HEK293 (cell line): ENCODE measurements around the gene KLHL12.

ENCODE experiments used
- CTCF ChIA-PET: fragments of 350-600 bp; formaldehyde crosslinking; extraction: SDS; loops from one replicate; lab custom pipeline; 2021; ENCODE audit warnings: antibody characterized with exemption; lab: Yijun Ruan, JAX
- POLR2A ChIA-PET: fragments of 300-600 bp; formaldehyde crosslinking; extraction: SDS; loops from one replicate; lab custom pipeline; 2020; ENCODE audit warnings: antibody characterized with exemption, inconsistent platforms; lab: Yijun Ruan, JAX
- H3K27ac ChIP-seq: fragments of 200-500 bp; sonication (Bioruptor generic); 2 replicates; pipeline ENCODE4 v1.5.1; 2014; ENCODE audit warnings: low read depth, low read length, control low read depth, inconsistent platforms; ENCODE audit errors: extremely low read depth
- H3K36me3 ChIP-seq, 2 experiments: fragments of 200-500 bp in 1 of 2; sonication (Bioruptor generic) in 1 of 2; 1 replicate in 1 of 2; 2 replicates in 1 of 2; pipeline ENCODE4 v1.5.1; 2014 to 2017; ENCODE audit warnings: inconsistent platforms in 2 of 2, low read length in 2 of 2; ENCODE audit not compliant: control insufficient read depth in 2 of 2, insufficient read depth in 1 of 2
- H3K4me1 ChIP-seq: fragments of 200-500 bp; sonication (Bioruptor generic); 2 replicates; pipeline ENCODE4 v1.5.1; 2014; ENCODE audit warnings: mild to moderate bottlenecking, low read length, inconsistent platforms; ENCODE audit not compliant: control insufficient read depth, insufficient read depth
- H3K4me3 ChIP-seq: 2 replicates; pipeline ENCODE4 v1.5.1; 2011; ENCODE audit warnings: low read depth, mild to moderate bottlenecking, control low read depth, low read length, moderate library complexity
- H3K9me3 ChIP-seq: fragments of 200-500 bp; sonication (Bioruptor generic); 2 replicates; pipeline ENCODE4 v1.5.1; 2014; ENCODE audit warnings: low read depth, low read length, inconsistent platforms; ENCODE audit not compliant: control insufficient read depth, insufficient read depth
- ATF2 ChIP-seq: fragments of 450-650 bp; formaldehyde crosslinking; IDR thresholded peaks from 2 replicates; pipeline ENCODE4 v1.5.1; 2016; ENCODE audit warnings: missing biosample characterization, missing genetic modification characterization, low read depth
- GLI4 ChIP-seq: fragments of 450-650 bp; formaldehyde crosslinking; IDR thresholded peaks from 2 replicates; pipeline ENCODE4 v1.5.1; 2016; ENCODE audit warnings: missing biosample characterization, missing genetic modification characterization
- HOXD13 ChIP-seq: sonication (generic); formaldehyde crosslinking; IDR thresholded peaks from 2 replicates; pipeline ENCODE4 v1.8.0; 2022; ENCODE audit warnings: missing genetic modification reagents, borderline replicate concordance
- PRDM10 ChIP-seq: fragments of 450-650 bp; formaldehyde crosslinking; IDR thresholded peaks from 2 replicates; pipeline ENCODE4 v1.5.1; 2016; ENCODE audit warnings: missing biosample characterization, missing genetic modification characterization
- SCRT2 ChIP-seq: fragments of 450-650 bp; formaldehyde crosslinking; IDR thresholded peaks from 2 replicates; pipeline ENCODE4 v1.5.1; 2016; ENCODE audit warnings: missing biosample characterization, missing genetic modification characterization
- SP7 ChIP-seq: fragments of 450-650 bp; formaldehyde crosslinking; IDR thresholded peaks from 2 replicates; pipeline ENCODE4 v1.5.1; 2016; ENCODE audit warnings: missing biosample characterization, missing genetic modification characterization
- ZNF121 ChIP-seq: fragments of 450-650 bp; formaldehyde crosslinking; IDR thresholded peaks from 2 replicates; pipeline ENCODE4 v1.5.1; 2016; ENCODE audit warnings: missing biosample characterization, missing genetic modification characterization
- ZNF221 ChIP-seq: fragments of 450-650 bp; formaldehyde crosslinking; IDR thresholded peaks from 2 replicates; pipeline ENCODE4 v1.5.1; 2017; ENCODE audit warnings: missing biosample characterization, missing genetic modification characterization, borderline replicate concordance
- ZNF239 ChIP-seq: fragments of 450-650 bp; formaldehyde crosslinking; IDR thresholded peaks from 2 replicates; pipeline ENCODE4 v1.5.1; 2016; ENCODE audit warnings: missing biosample characterization, missing genetic modification characterization
- ZNF302 ChIP-seq: fragments of 450-650 bp; formaldehyde crosslinking; IDR thresholded peaks from 2 replicates; pipeline ENCODE4 v1.5.1; 2016; ENCODE audit warnings: missing biosample characterization, missing genetic modification characterization, low read depth
- ZNF621 ChIP-seq: fragments of 450-650 bp; formaldehyde crosslinking; IDR thresholded peaks from 2 replicates; pipeline ENCODE4 v1.5.1; 2017; ENCODE audit warnings: missing biosample characterization, missing genetic modification characterization
- ZNF629 ChIP-seq: fragments of 450-650 bp; formaldehyde crosslinking; IDR thresholded peaks from 2 replicates; pipeline ENCODE4 v1.5.1; 2017; ENCODE audit warnings: missing biosample characterization, missing genetic modification characterization
- ZNF664 ChIP-seq: fragments of 450-650 bp; formaldehyde crosslinking; IDR thresholded peaks from 2 replicates; pipeline ENCODE4 v1.5.1; 2016; ENCODE audit warnings: missing biosample characterization, missing genetic modification characterization
- ZSCAN30 ChIP-seq: fragments of 450-650 bp; IDR thresholded peaks from 2 replicates; pipeline ENCODE4 v1.5.1; 2018; ENCODE audit warnings: missing biosample characterization, mild to moderate bottlenecking, missing genetic modification characterization, moderate library complexity
- TF ChIP-seq, protein P1 (sequence below): fragments of 450-650 bp; formaldehyde crosslinking; IDR thresholded peaks from 2 replicates; pipeline ENCODE4 v1.5.1; 2016; ENCODE audit warnings: missing biosample characterization, missing genetic modification characterization
- TF ChIP-seq, protein P2 (sequence below): fragments of 450-650 bp; formaldehyde crosslinking; IDR thresholded peaks from 2 replicates; pipeline ENCODE4 v1.5.1; 2016; ENCODE audit warnings: missing biosample characterization, missing genetic modification characterization, borderline replicate concordance

The KLHL12 gene

DNA sequence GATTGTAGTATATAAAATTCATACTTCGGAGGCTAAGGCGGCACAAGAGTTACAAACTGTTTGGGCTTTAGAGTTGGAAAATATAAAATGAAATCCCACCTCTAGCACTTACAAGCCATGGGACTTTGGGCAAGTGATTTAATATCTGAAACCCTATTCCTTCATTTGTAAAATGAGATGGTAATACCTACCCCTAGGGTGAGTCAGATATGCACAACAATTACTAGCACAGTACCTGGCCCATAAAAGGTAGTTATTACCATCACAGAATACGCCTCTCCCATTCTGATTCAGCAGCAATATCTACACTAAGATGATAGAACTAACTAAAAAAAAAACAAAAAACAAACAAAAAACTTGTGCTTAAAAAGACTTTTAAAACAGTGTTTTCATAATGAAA, 3.5 kb downstream of the KLHL12 start:
- no peaks in the 10 kb centered on the region for H3K4me1 ChIP-seq
- POLR2A ChIA-PET, result interaction anchor here (0.6 kb wide), 1 partner anchor 748 kb away, joined by 4 read pairs; no protein-coding TSS in a partner anchor
- H3K9me3 ChIP-seq, result no peaks in the 10 kb centered on the region
- TF ChIP-seq ZNF621 (tag by site-specific recombination), result no peak
- no peak for TF ChIP-seq ZNF629 (tag by site-specific recombination)
- TF ChIP-seq ZNF664 (tag by site-specific recombination), result peak; percentile 75
- TF ChIP-seq ZNF302, result no peak
- TF ChIP-seq ZNF221 (tag by site-specific recombination), result no peak
- TF ChIP-seq PRDM10, result no peak
- no peak for TF ChIP-seq ZNF121
- peak; percentile 79 for TF ChIP-seq SP7 (tag by site-specific recombination)
- TF ChIP-seq, protein P1, sequence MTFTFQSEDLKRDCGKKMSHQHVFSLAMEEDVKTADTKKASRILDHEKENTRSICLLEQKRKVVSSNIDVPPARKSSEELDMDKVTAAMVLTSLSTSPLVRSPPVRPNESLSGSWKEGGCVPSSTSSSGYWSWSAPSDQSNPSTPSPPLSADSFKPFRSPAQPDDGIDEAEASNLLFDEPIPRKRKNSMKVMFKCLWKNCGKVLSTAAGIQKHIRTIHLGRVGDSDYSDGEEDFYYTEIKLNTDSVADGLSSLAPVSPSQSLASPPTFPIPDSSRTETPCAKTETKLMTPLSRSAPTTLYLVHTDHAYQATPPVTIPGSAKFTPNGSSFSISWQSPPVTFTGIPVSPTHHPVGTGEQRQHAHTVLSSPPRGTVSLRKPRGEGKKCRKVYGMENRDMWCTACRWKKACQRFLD (tag by site-specific recombination), result no peak
- CTCF ChIA-PET, result no interaction called here
- H3K27ac ChIP-seq, result no peak overlapping the region
- H3K4me3 ChIP-seq, result no peak overlapping the region
- peaks cover 2 to 32% of the 10 kb centered on the region in 2 experiments for H3K36me3 ChIP-seq

DNA sequence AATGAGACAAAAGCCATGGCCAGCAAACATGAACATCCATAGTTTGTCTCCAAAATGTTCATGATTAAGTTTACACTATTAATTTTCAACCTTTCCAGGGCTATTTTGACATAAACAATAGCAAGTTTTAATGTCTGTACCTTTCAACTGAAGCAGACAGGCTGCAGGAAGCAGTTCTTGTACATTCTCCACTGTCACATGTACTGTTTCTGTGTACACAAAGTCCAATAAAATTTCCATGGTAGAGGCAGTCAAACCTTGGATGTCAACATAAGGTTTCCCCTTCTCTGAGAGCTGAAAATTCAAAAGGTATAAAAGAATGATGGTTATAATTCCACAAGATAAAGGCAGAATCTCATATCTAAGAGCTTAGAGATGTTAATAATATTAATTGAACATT, 7.4 kb downstream of the KLHL12 start:
- no peaks in the 10 kb centered on the region for H3K4me1 ChIP-seq
- H3K36me3 ChIP-seq, result peaks cover 29 to 65% of the 10 kb centered on the region in 2 experiments
- TF ChIP-seq HOXD13 (CRISPR knock-in tag) (no peak), ZSCAN30 (tag by site-specific recombination) (no peak), GLI4 (tag by site-specific recombination) (no peak), ZNF629 (tag by site-specific recombination) (no peak), ZNF239 (tag by site-specific recombination) (no peak), SCRT2 (tag by site-specific recombination) (no peak), ATF2 (tag by site-specific recombination) (no peak), SP7 (tag by site-specific recombination) (no peak)
- TF ChIP-seq, protein P2, sequence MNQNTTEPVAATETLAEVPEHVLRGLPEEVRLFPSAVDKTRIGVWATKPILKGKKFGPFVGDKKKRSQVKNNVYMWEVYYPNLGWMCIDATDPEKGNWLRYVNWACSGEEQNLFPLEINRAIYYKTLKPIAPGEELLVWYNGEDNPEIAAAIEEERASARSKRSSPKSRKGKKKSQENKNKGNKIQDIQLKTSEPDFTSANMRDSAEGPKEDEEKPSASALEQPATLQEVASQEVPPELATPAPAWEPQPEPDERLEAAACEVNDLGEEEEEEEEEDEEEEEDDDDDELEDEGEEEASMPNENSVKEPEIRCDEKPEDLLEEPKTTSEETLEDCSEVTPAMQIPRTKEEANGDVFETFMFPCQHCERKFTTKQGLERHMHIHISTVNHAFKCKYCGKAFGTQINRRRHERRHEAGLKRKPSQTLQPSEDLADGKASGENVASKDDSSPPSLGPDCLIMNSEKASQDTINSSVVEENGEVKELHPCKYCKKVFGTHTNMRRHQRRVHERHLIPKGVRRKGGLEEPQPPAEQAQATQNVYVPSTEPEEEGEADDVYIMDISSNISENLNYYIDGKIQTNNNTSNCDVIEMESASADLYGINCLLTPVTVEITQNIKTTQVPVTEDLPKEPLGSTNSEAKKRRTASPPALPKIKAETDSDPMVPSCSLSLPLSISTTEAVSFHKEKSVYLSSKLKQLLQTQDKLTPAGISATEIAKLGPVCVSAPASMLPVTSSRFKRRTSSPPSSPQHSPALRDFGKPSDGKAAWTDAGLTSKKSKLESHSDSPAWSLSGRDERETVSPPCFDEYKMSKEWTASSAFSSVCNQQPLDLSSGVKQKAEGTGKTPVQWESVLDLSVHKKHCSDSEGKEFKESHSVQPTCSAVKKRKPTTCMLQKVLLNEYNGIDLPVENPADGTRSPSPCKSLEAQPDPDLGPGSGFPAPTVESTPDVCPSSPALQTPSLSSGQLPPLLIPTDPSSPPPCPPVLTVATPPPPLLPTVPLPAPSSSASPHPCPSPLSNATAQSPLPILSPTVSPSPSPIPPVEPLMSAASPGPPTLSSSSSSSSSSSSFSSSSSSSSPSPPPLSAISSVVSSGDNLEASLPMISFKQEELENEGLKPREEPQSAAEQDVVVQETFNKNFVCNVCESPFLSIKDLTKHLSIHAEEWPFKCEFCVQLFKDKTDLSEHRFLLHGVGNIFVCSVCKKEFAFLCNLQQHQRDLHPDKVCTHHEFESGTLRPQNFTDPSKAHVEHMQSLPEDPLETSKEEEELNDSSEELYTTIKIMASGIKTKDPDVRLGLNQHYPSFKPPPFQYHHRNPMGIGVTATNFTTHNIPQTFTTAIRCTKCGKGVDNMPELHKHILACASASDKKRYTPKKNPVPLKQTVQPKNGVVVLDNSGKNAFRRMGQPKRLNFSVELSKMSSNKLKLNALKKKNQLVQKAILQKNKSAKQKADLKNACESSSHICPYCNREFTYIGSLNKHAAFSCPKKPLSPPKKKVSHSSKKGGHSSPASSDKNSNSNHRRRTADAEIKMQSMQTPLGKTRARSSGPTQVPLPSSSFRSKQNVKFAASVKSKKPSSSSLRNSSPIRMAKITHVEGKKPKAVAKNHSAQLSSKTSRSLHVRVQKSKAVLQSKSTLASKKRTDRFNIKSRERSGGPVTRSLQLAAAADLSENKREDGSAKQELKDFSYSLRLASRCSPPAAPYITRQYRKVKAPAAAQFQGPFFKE, result no peak
- H3K9me3 ChIP-seq, result no peaks in the 10 kb centered on the region
- ChIA-PET CTCF (no interaction called here), POLR2A (interaction anchor here (0.7 kb wide), 1 partner anchor 106 kb away, joined by 4 read pairs; the partner anchor contains the start of gene PPFIA4)
- H3K4me3 ChIP-seq, result no peak overlapping the region
- no peak overlapping the region for H3K27ac ChIP-seq
